Naive thymus-derived CD4-positive, alpha-beta T cell (primary cell): ENCODE results near the gene PPP1R12B. TPM values are rescaled to one million over a fixed set of nuclear protein-coding genes. Genes with fewer than 3 reads are reported as not detected.
"Not testable (repeated sequence)": the region's sequence is repeated elsewhere in the genome, so short reads cannot be mapped to it uniquely, and the experiment has no call there.

Source experiments
- ATAC-seq: fragments of 150-1000 bp; cut with Tn5 transposase; 2 replicates; pipeline ENCODE4 v1.10.0; 2021; ENCODE audit warnings: mild to moderate bottlenecking, moderate library complexity
- CTCF ChIA-PET: fragments of 350-600 bp; sonication (Branson Sonifier 250); formaldehyde crosslinking; loops from one replicate; lab custom pipeline; 2021; ENCODE audit warnings: antibody characterized with exemption; lab: Charles Lee
- POLR2A ChIA-PET: fragments of 350-600 bp; sonication (Branson Sonifier 250); formaldehyde crosslinking; loops from one replicate; lab custom pipeline; 2021; ENCODE audit warnings: antibody characterized with exemption, inconsistent platforms; lab: Charles Lee
- DNase-seq, 9 donors: peaks; one replicate each; pipeline versions ENCODE4 v3.0.0 to v3.0.0-alpha.2; 2020 to 2022; ENCODE audit warnings: mixed read lengths in 1 of 9
- H3K27ac ChIP-seq: one replicate; pipeline ENCODE4 v1.7.0; 2013; ENCODE audit warnings: mild to moderate bottlenecking, low read depth, low read length, moderate library complexity
- H3K27me3 ChIP-seq, 2 donors: one replicate each; pipeline ENCODE4 v1.7.0; 2013; ENCODE audit warnings: low read length in 2 of 2, mild to moderate bottlenecking in 2 of 2, moderate library complexity in 2 of 2; ENCODE audit not compliant: control insufficient read depth in 2 of 2, insufficient read depth in 2 of 2
- H3K36me3 ChIP-seq, 3 experiments: 1 replicate in 2 of 3; 2 replicates in 1 of 3; pipeline ENCODE4 v1.7.0; 2013; ENCODE audit warnings: low read length in 3 of 3, mild to moderate bottlenecking in 3 of 3, moderate library complexity in 1 of 3; ENCODE audit not compliant: insufficient read depth in 3 of 3, control insufficient read depth in 2 of 3
- H3K4me1 ChIP-seq, 2 donors: one replicate each; pipeline ENCODE4 v1.7.0; 2013; ENCODE audit warnings: low read length in 2 of 2, mild to moderate bottlenecking in 2 of 2, moderate library complexity in 1 of 2; ENCODE audit not compliant: control insufficient read depth in 2 of 2, insufficient read depth in 2 of 2
- H3K4me3 ChIP-seq: 2 replicates; pipeline ENCODE4 v1.7.0; 2013; ENCODE audit warnings: mild to moderate bottlenecking, low read length
- H3K9me3 ChIP-seq, 3 experiments: 1 replicate in 2 of 3; 2 replicates in 1 of 3; pipeline ENCODE4 v1.7.0; 2013; ENCODE audit warnings: low read length in 3 of 3; ENCODE audit not compliant: control insufficient read depth in 2 of 3
- H3K27ac Mint-ChIP-seq, 9 donors: one replicate each; pipeline ENCODE4 v1.8.0; 2020 to 2022; ENCODE audit warnings: mixed read lengths in 9 of 9, mild to moderate bottlenecking in 8 of 9, moderate library complexity in 5 of 9, inconsistent platforms in 2 of 9
- H3K27me3 Mint-ChIP-seq, 5 donors: one replicate each; pipeline ENCODE4 v1.8.0; 2021 to 2022; ENCODE audit warnings: mixed read lengths in 5 of 5, mild to moderate bottlenecking in 1 of 5
- H3K36me3 Mint-ChIP-seq, 5 donors: one replicate each; pipeline ENCODE4 v1.8.0; 2020 to 2022; ENCODE audit warnings: mixed read lengths in 5 of 5, mild to moderate bottlenecking in 3 of 5, inconsistent platforms in 1 of 5
- H3K4me1 Mint-ChIP-seq, 7 donors: one replicate each; pipeline ENCODE4 v1.8.0; 2020 to 2022; ENCODE audit warnings: mixed read lengths in 7 of 7, mild to moderate bottlenecking in 3 of 7, inconsistent platforms in 1 of 7
- H3K4me3 Mint-ChIP-seq, 10 donors: one replicate each; pipeline ENCODE4 v1.8.0; 2020 to 2022; ENCODE audit warnings: mild to moderate bottlenecking in 10 of 10, mixed read lengths in 10 of 10, moderate library complexity in 6 of 10, inconsistent platforms in 2 of 10
- H3K9me3 Mint-ChIP-seq, 11 donors: one replicate each; pipeline ENCODE4 v1.8.0; 2020 to 2022; ENCODE audit warnings: mixed read lengths in 11 of 11, mild to moderate bottlenecking in 4 of 11, inconsistent platforms in 1 of 11, moderate library complexity in 1 of 11
- intact Hi-C, 2 donors: fragments of 100-400 bp; cut with micrococcal nuclease; formaldehyde crosslinking; loops; one replicate each; pipeline ENCODE4 v1.15.1; 2023
- polyA plus RNA-seq, 2 donors: library from polyadenylated mRNA; unstranded; fragments of 300-500 nt; fragmentation: Illumina TruSeq; gene quantifications; one replicate each; pipeline ENCODE4 v1.2.3, GENCODE V29; 2021
- total RNA-seq, 6 experiments: library from RNA in 5 of 6; stranded (reverse) in 5 of 6; gene quantifications; 1 replicate in 5 of 6; 2 replicates in 1 of 6; pipeline ENCODE4 v1.2.3 and lab custom pipeline; 2021 to 2026

PPP1R12B gene
- total and polyA plus RNA-seq, 7 experiments from 2014 or later: 5.2 to 38.1 (median 26.8) TPM

DNA sequence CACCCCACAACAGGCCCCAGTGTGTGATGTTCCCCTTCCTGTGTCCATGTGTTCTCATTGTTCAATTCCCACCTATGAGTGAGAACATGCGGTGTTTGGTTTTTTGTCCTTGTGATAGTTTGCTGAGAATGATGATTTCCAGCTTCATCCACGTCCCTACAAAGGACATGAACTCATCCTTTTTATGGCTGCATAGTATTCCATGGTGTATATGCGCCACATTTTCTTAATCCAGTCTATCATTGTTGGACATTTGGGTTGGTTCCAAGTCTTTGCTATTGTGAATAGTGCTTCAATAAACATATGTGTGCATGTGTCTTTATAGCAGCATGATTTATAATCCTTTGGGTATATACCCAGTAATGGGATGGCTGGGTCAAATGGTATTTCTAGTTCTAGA, 118.9 kb downstream of the PPP1R12B start:
- H3K9me3 ChIP-seq, intact Hi-C loops, H3K36me3 ChIP-seq, H3K9me3 Mint-ChIP-seq, H3K27me3 Mint-ChIP-seq, H3K27ac ChIP-seq, H3K4me1 ChIP-seq, CTCF ChIA-PET, H3K27me3 ChIP-seq, ATAC-seq, H3K4me3 ChIP-seq, H3K4me3 Mint-ChIP-seq, POLR2A ChIA-PET, H3K4me1 Mint-ChIP-seq, H3K27ac Mint-ChIP-seq, DNase-seq: not testable (repeated sequence)
- H3K36me3 Mint-ChIP-seq: peaks cover 0 to 16% (median 9%) of the 10 kb centered on the region in 5 donors

DNA sequence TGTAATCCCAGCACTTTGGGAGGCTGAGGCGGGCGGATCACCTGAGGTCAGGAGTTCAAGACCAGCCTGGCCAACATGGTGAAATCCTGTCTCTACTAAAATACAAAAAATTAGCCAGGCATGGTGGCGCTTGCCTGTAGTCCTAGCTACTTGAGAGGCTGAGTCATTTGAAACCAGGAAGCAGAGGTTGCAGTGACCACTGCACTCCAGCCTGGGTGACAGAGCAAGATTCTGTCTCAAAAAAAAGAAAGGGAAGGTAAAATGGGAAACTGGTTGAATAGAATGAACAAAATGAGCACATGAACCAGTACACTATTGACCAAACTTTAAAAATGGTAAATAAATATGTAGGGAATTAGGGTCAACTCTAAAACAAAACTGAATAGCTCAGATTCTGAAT, 120.2 kb downstream of the PPP1R12B start:
- H3K36me3 ChIP-seq, H3K27ac ChIP-seq, H3K4me1 ChIP-seq, H3K4me1 Mint-ChIP-seq, H3K27ac Mint-ChIP-seq, H3K27me3 ChIP-seq, H3K4me3 Mint-ChIP-seq, DNase-seq, H3K9me3 Mint-ChIP-seq, H3K27me3 Mint-ChIP-seq, CTCF ChIA-PET, H3K4me3 ChIP-seq, POLR2A ChIA-PET, intact Hi-C loops, H3K9me3 ChIP-seq: not testable (repeated sequence)
- ATAC-seq: peak; percentile 71
- H3K36me3 Mint-ChIP-seq: peaks cover 0 to 21% (median 9%) of the 10 kb centered on the region in 5 donors

DNA sequence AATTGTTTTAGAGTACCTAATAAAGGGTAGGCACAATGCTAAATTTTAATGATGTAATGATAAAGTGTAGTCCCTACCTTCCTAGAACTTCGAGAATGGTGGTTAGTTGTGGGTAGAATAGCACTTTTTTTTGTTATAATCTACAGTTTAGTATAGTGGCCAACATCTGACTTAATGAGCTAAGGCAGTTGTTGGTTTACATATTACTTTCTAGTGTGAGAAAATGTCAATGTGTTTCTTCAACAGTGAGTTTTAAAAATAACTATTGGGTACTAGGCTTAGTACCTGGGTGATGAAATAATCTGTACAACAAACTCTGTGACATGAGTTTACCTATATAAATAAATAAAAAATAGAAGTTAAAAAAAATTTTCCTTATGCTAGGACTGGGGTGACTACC, 120.6 kb downstream of the PPP1R12B start:
- H3K36me3 ChIP-seq, CTCF ChIA-PET, H3K4me1 Mint-ChIP-seq, intact Hi-C loops, H3K9me3 ChIP-seq, H3K4me1 ChIP-seq, H3K27ac ChIP-seq, ATAC-seq, H3K27ac Mint-ChIP-seq, DNase-seq, POLR2A ChIA-PET, H3K9me3 Mint-ChIP-seq, H3K4me3 ChIP-seq, H3K27me3 Mint-ChIP-seq, H3K4me3 Mint-ChIP-seq, H3K27me3 ChIP-seq: not testable (repeated sequence)
- H3K36me3 Mint-ChIP-seq: peaks cover 0 to 25% (median 10%) of the 10 kb centered on the region in 5 donors

DNA sequence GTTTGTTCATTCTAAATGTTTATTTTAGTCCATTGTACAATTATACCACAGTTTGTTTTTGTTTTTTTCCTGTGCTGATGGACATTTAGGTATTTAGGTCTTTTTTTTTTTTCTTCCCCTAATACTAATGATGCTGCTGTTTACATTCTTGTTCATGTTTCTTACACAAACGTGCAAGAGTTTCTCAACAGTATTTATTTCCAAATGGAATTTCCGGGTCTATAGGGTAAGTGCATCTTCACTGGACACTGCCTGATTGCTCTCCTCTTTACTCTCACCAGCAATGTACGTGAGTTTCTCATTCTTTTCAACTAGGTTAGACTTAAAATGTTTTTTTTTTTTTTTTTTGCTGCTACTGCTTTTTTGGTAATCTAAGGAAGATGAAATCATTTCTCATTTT, 122.7 kb downstream of the PPP1R12B start:
- no peak for ATAC-seq
- intact Hi-C loops: no loop called here
- POLR2A ChIA-PET: no interaction called here
- Mint-ChIP-seq H3K27me3 (no peaks in the 10 kb centered on the region), H3K27ac (no peak overlapping the region), H3K9me3 (no peaks in the 10 kb centered on the region), H3K36me3 (peaks cover 0 to 29% (median 10%) of the 10 kb centered on the region in 5 donors), H3K4me1 (peaks cover 0 to 5% (median 0%) of the 10 kb centered on the region in 7 donors), H3K4me3 (no peak overlapping the region)
- no peak for DNase-seq
- CTCF ChIA-PET: no interaction called here
- Histone ChIP-seq H3K27ac (no peak overlapping the region), H3K4me1 (no peaks in the 10 kb centered on the region), H3K36me3 (no peaks in the 10 kb centered on the region), H3K27me3 (no peaks in the 10 kb centered on the region), H3K4me3 (no peak overlapping the region), H3K9me3 (no peaks in the 10 kb centered on the region)

DNA sequence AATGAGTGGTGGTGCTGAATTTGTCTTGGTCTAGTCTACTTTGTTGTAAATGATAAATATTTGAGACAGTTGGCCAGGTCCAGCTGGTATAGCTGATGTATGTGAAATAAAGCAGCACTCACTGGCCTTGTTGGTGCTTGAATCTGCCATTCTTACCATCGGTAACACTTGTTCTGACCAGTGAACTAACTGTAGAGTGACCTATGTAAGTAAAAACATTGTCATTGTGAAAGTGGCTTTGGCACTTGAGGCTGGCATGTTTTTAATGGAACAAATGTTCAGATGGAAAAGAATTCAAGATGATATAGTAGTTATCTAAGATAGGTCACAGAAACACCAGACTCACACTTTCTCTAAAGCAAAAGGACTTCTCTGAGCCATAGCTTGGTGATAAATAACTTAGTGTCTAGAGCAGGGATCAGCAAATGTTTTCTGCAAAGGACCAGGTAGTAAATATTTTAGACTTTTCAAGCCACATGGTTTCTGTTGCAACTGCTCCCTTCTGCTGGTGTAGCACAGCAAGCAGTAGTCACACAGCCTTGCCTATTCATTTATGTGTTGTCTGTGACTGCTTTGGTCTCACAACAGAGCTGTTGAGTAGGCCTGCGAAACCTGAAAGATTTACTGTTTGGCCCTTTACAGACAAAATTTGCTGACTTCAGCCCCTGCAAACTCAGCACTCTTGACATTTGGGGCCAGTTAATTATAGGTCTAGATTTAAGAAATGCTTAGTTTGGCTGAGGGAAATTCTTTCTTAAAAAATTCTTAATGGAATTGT, 124.0 kb downstream of the PPP1R12B start:
- intact Hi-C loops, H3K27me3 ChIP-seq, H3K9me3 Mint-ChIP-seq, H3K4me3 ChIP-seq, POLR2A ChIA-PET, H3K4me1 ChIP-seq, H3K27me3 Mint-ChIP-seq, H3K36me3 ChIP-seq, H3K4me3 Mint-ChIP-seq, ATAC-seq, H3K27ac ChIP-seq, H3K9me3 ChIP-seq, DNase-seq, H3K4me1 Mint-ChIP-seq: not testable (repeated sequence)
- Mint-ChIP-seq H3K27ac (peak overlapping the region in 1 of 9 donors; percentile 29), H3K36me3 (peaks cover 0 to 32% (median 10%) of the 10 kb centered on the region in 5 donors)
- CTCF ChIA-PET: interaction anchor here (0.5 kb wide), 1 partner anchor 8 kb away, joined by 3 read pairs; no protein-coding TSS in a partner anchor

DNA sequence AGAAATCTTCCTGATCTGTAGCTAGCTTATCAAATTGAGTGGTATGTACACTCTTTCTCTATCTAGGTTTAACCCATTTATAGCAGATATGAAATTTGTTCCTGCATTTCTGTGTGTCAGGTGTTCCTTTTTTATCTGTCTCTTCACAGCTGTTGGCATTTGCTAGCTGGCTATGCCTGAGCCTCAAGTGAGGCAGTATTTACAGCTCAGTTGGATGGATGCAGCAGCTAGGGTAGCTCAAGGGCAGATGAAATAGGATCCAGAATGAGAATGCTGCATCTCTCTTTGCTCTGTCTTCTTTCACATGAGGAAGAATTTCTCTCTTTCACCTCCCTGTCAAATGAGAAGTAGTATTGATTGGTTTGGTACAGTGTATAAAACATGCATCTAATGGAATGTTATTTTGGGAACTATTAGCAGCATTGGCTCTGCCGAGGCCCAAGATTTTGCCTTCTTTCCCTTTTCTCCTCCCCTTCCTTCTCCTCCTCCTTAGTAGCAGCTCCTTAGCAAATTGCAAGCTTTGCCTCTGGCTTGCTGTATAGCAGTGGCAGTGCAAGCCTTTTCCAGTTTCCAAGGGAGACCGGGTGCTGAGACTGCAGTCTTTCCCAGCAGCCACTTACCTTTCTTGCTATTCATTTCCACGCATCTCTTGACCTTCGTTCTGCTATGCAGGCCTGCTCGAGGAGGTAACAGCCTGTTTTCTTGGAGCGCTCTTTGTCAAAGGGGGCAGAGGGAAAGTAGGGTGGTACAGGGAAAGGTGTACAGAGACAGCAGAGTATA, 125.0 kb downstream of the PPP1R12B start:
- H3K4me1 ChIP-seq, H3K27ac ChIP-seq, H3K9me3 Mint-ChIP-seq, H3K4me3 ChIP-seq, POLR2A ChIA-PET, intact Hi-C loops, H3K27ac Mint-ChIP-seq, DNase-seq, H3K27me3 ChIP-seq, ATAC-seq, H3K9me3 ChIP-seq, CTCF ChIA-PET, H3K4me1 Mint-ChIP-seq, H3K27me3 Mint-ChIP-seq, H3K4me3 Mint-ChIP-seq, H3K36me3 ChIP-seq: not testable (repeated sequence)
- H3K36me3 Mint-ChIP-seq: peaks cover 0 to 36% (median 10%) of the 10 kb centered on the region in 5 donors
